Glutamatergic neuron (in vitro differentiated cells): ENCODE measurements around the gene XAF1. TPM values are rescaled to one million over a fixed set of nuclear protein-coding genes. Genes with fewer than 3 reads are reported as not detected.
"Not testable (repeated sequence)": the region's sequence is repeated elsewhere in the genome, so short reads cannot be mapped to it uniquely, and the experiment has no call there.

Source experiments
- DNase-seq: peaks from one replicate; pipeline ENCODE4 v3.0.0; 2022
- H3K27ac Mint-ChIP-seq: one replicate; pipeline ENCODE4 v1.8.0; 2020; ENCODE audit warnings: mild to moderate bottlenecking, mixed read lengths, inconsistent platforms; ENCODE audit not compliant: unreplicated experiment
- H3K27me3 Mint-ChIP-seq: one replicate; pipeline ENCODE4 v1.8.0; 2020; ENCODE audit warnings: mild to moderate bottlenecking, moderate library complexity, mixed read lengths, inconsistent platforms; ENCODE audit not compliant: unreplicated experiment
- H3K36me3 Mint-ChIP-seq: one replicate; pipeline ENCODE4 v1.8.0; 2020; ENCODE audit warnings: mild to moderate bottlenecking, mixed read lengths, inconsistent platforms; ENCODE audit not compliant: unreplicated experiment
- H3K4me1 Mint-ChIP-seq: one replicate; pipeline ENCODE4 v1.8.0; 2020; ENCODE audit warnings: mild to moderate bottlenecking, low read depth, mixed read lengths, inconsistent platforms; ENCODE audit not compliant: unreplicated experiment
- H3K4me3 Mint-ChIP-seq: one replicate; pipeline ENCODE4 v1.8.0; 2020; ENCODE audit warnings: mild to moderate bottlenecking, mixed read lengths, inconsistent platforms; ENCODE audit not compliant: unreplicated experiment
- H3K9me3 Mint-ChIP-seq: one replicate; pipeline ENCODE4 v1.8.0; 2020; ENCODE audit warnings: mild to moderate bottlenecking, moderate library complexity, mixed read lengths, inconsistent platforms; ENCODE audit not compliant: unreplicated experiment
- CTCF ChIP-seq: fragments of 200-600 bp; sonication (generic); IDR thresholded peaks from one replicate; pipeline ENCODE4 v1.5.0; 2021; ENCODE audit not compliant: partially characterized antibody, unreplicated experiment
- total RNA-seq: library from RNA; stranded (reverse); fragmentation: NEBNext Ultra II Directional; extraction: Animal tissue kit (Norgen Biotek cat#: 25700); gene quantifications from one replicate; pipeline ENCODE4 v1.2.1, GENCODE V29; 2021; ENCODE audit not compliant: unreplicated experiment

XAF1 gene
- total RNA-seq, 1 donor from 2014 or later: not detected

- H3K27me3 Mint-ChIP-seq: peaks cover 2% of the 10 kb centered on the region
- no peak overlapping the region for H3K27ac Mint-ChIP-seq
- H3K4me1 Mint-ChIP-seq: no peaks in the 10 kb centered on the region
Measured at GRCh38 chr17:6756425-6757031, 682 bp downstream of the XAF1 start.

GRCh38 chr17:6757747-6758146 is 1.9 kb downstream of the XAF1 start:
- no peak for DNase-seq
- Mint-ChIP-seq H3K4me3 (no peak overlapping the region), H3K36me3 (no peaks in the 10 kb centered on the region), H3K27me3 (peaks cover 2% of the 10 kb centered on the region), H3K27ac (no peak overlapping the region), H3K4me1 (no peaks in the 10 kb centered on the region), H3K9me3 (no peaks in the 10 kb centered on the region)
- TF ChIP-seq CTCF: no peak

More at GRCh38 chr17:6756425-6757031, 682 bp downstream of the XAF1 start:
- Mint-ChIP-seq H3K36me3 (no peaks in the 10 kb centered on the region), H3K9me3 (no peaks in the 10 kb centered on the region), H3K4me3 (no peak overlapping the region)
- DNase-seq: no peak
- no peak for TF ChIP-seq CTCF

- Mint-ChIP-seq H3K27me3 (peaks cover 2% of the 10 kb centered on the region), H3K9me3 (no peaks in the 10 kb centered on the region), H3K4me1 (no peaks in the 10 kb centered on the region), H3K4me3 (no peak overlapping the region), H3K27ac (no peak overlapping the region), H3K36me3 (no peaks in the 10 kb centered on the region)
- no peak for TF ChIP-seq CTCF
- DNase-seq: no peak
Measured at GRCh38 chr17:6761779-6762178, 5.9 kb downstream of the XAF1 start.

- no peaks in the 10 kb centered on the region for H3K9me3 Mint-ChIP-seq
- no peaks in the 10 kb centered on the region for H3K4me1 Mint-ChIP-seq
- no peak for DNase-seq
- H3K4me3 Mint-ChIP-seq: no peak overlapping the region
- no peak for TF ChIP-seq CTCF
- H3K36me3 Mint-ChIP-seq: peaks cover 4% of the 10 kb centered on the region
- no peak overlapping the region for H3K27ac Mint-ChIP-seq
- H3K27me3 Mint-ChIP-seq: no peaks in the 10 kb centered on the region
Measured at GRCh38 chr17:6768447-6768846, 12.6 kb downstream of the XAF1 start.

GRCh38 chr17:6772016-6772415 is 16.2 kb downstream of the XAF1 start:
- Mint-ChIP-seq H3K27ac (no peak overlapping the region), H3K4me1 (no peaks in the 10 kb centered on the region), H3K36me3 (peaks cover 12% of the 10 kb centered on the region), H3K27me3 (peaks cover 4% of the 10 kb centered on the region), H3K4me3 (no peak overlapping the region), H3K9me3 (peaks cover 3% of the 10 kb centered on the region)
- no peak for TF ChIP-seq CTCF
- DNase-seq: no peak

- not testable (repeated sequence) for H3K27me3 Mint-ChIP-seq, H3K27ac Mint-ChIP-seq, H3K4me1 Mint-ChIP-seq, DNase-seq, H3K4me3 Mint-ChIP-seq, H3K9me3 Mint-ChIP-seq
- H3K36me3 Mint-ChIP-seq: peaks cover 12% of the 10 kb centered on the region
Measured at GRCh38 chr17:6774906-6775305, 19.1 kb downstream of the XAF1 start.
